ENCODE results near the gene ARHGAP23.

ARHGAP23 gene

GRCh38 chr17:38507921-38508569 is 79.8 kb downstream of the ARHGAP23 start:
- TF ChIP-seq CREB1 (IDR thresholded peaks at IDR 0.05; ENCODE audit: low read depth) (no peak), NFIC (IDR thresholded peaks at IDR 0.05) (no peak), EGR1 (IDR thresholded peaks at IDR 0.05) (no peak)

- TF ChIP-seq USF1 (IDR thresholded peaks at IDR 0.05) (no peak), CEBPB (IDR thresholded peaks at IDR 0.05) (no peak), REST (IDR thresholded peaks at IDR 0.05; ENCODE audit: low read depth) (no peak), EP300 (IDR thresholded peaks at IDR 0.05; ENCODE audit: borderline replicate concordance) (no peak), YY1 (IDR thresholded peaks at IDR 0.05; ENCODE audit: low read depth) (no peak), NFIC (IDR thresholded peaks at IDR 0.05) (no peak), RAD21 (IDR thresholded peaks at IDR 0.05; ENCODE audit: low read depth) (no peak), MAX (IDR thresholded peaks at IDR 0.05) (no peak), CREB1 (IDR thresholded peaks at IDR 0.05; ENCODE audit: low read depth) (no peak), FOXM1 (IDR thresholded peaks at IDR 0.05; ENCODE audit: borderline replicate concordance, low read depth) (no peak), TAF1 (IDR thresholded peaks at IDR 0.05; ENCODE audit: low read depth) (no peak)
Measured at GRCh38 chr17:38508570-38508950, 80.3 kb downstream of the ARHGAP23 start.

- TF ChIP-seq ZBTB7A (IDR thresholded peaks at IDR 0.05; ENCODE audit: low read depth) (no peak; the same call in 1 of the 2 replicates), YY1 (IDR thresholded peaks at IDR 0.05; ENCODE audit: low read depth) (no peak), MAX (IDR thresholded peaks at IDR 0.05) (no peak), RAD21 (IDR thresholded peaks at IDR 0.05; ENCODE audit: low read depth) (peak; percentile 52)
Measured at GRCh38 chr17:38508954-38509771, 80.9 kb downstream of the ARHGAP23 start.

GRCh38 chr17:38509772-38510420 is 81.6 kb downstream of the ARHGAP23 start:
- TF ChIP-seq FOXM1 (IDR thresholded peaks at IDR 0.05; ENCODE audit: borderline replicate concordance, low read depth) = no peak
- TF ChIP-seq USF1 (IDR thresholded peaks at IDR 0.05) = no peak
- TF ChIP-seq CEBPB (IDR thresholded peaks at IDR 0.05) = no peak
- TF ChIP-seq CREB1 (IDR thresholded peaks at IDR 0.05; ENCODE audit: low read depth) = no peak
- TF ChIP-seq NFIC (IDR thresholded peaks at IDR 0.05) = no peak
- no peak for TF ChIP-seq EGR1 (IDR thresholded peaks at IDR 0.05)
- no peak for TF ChIP-seq YY1 (IDR thresholded peaks at IDR 0.05; ENCODE audit: low read depth)
- 0 out of 2 replicates have a peak, but pooled peaks have one; percentile 38 for TF ChIP-seq ZBTB7A (IDR thresholded peaks at IDR 0.05; ENCODE audit: low read depth)
- no peak for TF ChIP-seq RAD21 (IDR thresholded peaks at IDR 0.05; ENCODE audit: low read depth)
- TF ChIP-seq MAX (IDR thresholded peaks at IDR 0.05) = peak; percentile 72
- TF ChIP-seq EP300 (IDR thresholded peaks at IDR 0.05; ENCODE audit: borderline replicate concordance) = no peak
- no peak for TF ChIP-seq TCF12 (IDR thresholded peaks at IDR 0.05; ENCODE audit: low read depth)

- TF ChIP-seq NFIC (IDR thresholded peaks at IDR 0.05) (no peak), ZBTB7A (IDR thresholded peaks at IDR 0.05; ENCODE audit: low read depth) (no peak), YY1 (IDR thresholded peaks at IDR 0.05; ENCODE audit: low read depth) (no peak), CEBPB (IDR thresholded peaks at IDR 0.05) (no peak), CREB1 (IDR thresholded peaks at IDR 0.05; ENCODE audit: low read depth) (no peak), TCF12 (IDR thresholded peaks at IDR 0.05; ENCODE audit: low read depth) (no peak), TAF1 (IDR thresholded peaks at IDR 0.05; ENCODE audit: low read depth) (no peak), TEAD4 (IDR thresholded peaks at IDR 0.05) (no peak), MAX (IDR thresholded peaks at IDR 0.05) (no peak), REST (IDR thresholded peaks at IDR 0.05; ENCODE audit: low read depth) (no peak), FOXM1 (IDR thresholded peaks at IDR 0.05; ENCODE audit: borderline replicate concordance, low read depth) (no peak), EP300 (IDR thresholded peaks at IDR 0.05; ENCODE audit: borderline replicate concordance) (no peak), RAD21 (IDR thresholded peaks at IDR 0.05; ENCODE audit: low read depth) (no peak), EGR1 (IDR thresholded peaks at IDR 0.05) (no peak), USF1 (IDR thresholded peaks at IDR 0.05) (no peak)
Measured at GRCh38 chr17:38510421-38511149, 82.3 kb downstream of the ARHGAP23 start.
